H9 (cell line): Measurements from ENCODE around the gene KIRREL3. TPM values are rescaled to one million over a fixed set of nuclear protein-coding genes. Genes with fewer than 3 reads are reported as not detected.

Experiments
- DNase-seq: peaks from one replicate; pipeline ENCODE4 v3.0.0-alpha.2; 2017
- H2AFZ ChIP-seq: one replicate; pipeline ENCODE4 v1.6.1; 2013; ENCODE audit warnings: mild to moderate bottlenecking, low read length, control low read depth, moderate library complexity
- H2AK5ac ChIP-seq: 2 replicates; pipeline ENCODE4 v1.6.1; 2013; ENCODE audit warnings: low read length, control low read depth, mixed read lengths; ENCODE audit not compliant: insufficient read length
- H2BK120ac ChIP-seq: one replicate; pipeline ENCODE4 v1.6.1; 2013; ENCODE audit warnings: low read depth, mild to moderate bottlenecking, low read length, control low read depth, inconsistent platforms; ENCODE audit not compliant: poor library complexity, severe bottlenecking
- H2BK12ac ChIP-seq: 2 replicates; pipeline ENCODE4 v1.6.1; 2013; ENCODE audit warnings: low read length, control low read depth, mixed read lengths, low read depth; ENCODE audit not compliant: insufficient read length
- H2BK15ac ChIP-seq: 2 replicates; pipeline ENCODE4 v1.6.1; 2013; ENCODE audit warnings: low read depth, low read length, control low read depth
- H2BK20ac ChIP-seq: one replicate; pipeline ENCODE4 v1.6.1; 2013; ENCODE audit warnings: low read depth, mild to moderate bottlenecking, low read length, control low read depth, inconsistent platforms; ENCODE audit not compliant: poor library complexity, severe bottlenecking
- H2BK5ac ChIP-seq: 2 replicates; pipeline ENCODE4 v1.6.1; 2013; ENCODE audit warnings: low read length, control low read depth, mixed read lengths; ENCODE audit not compliant: insufficient read length
- H3K14ac ChIP-seq: 2 replicates; pipeline ENCODE4 v1.6.1; 2013; ENCODE audit warnings: low read length, control low read depth; ENCODE audit not compliant: insufficient read depth
- H3K18ac ChIP-seq: 2 replicates; pipeline ENCODE4 v1.6.1; 2013; ENCODE audit warnings: low read depth, mild to moderate bottlenecking, mixed read lengths, low read length, control low read depth; ENCODE audit not compliant: insufficient read length
- H3K23ac ChIP-seq: 2 replicates; pipeline ENCODE4 v1.6.1; 2013; ENCODE audit warnings: low read length, control low read depth, mixed read lengths, low read depth; ENCODE audit not compliant: insufficient read length
- H3K23me2 ChIP-seq: 2 replicates; pipeline ENCODE4 v1.6.1; 2013; ENCODE audit warnings: low read depth, mild to moderate bottlenecking, mixed read lengths, low read length, control low read depth; ENCODE audit not compliant: insufficient read length, poor library complexity, severe bottlenecking
- H3K27ac ChIP-seq: 2 replicates; pipeline ENCODE4 v1.5.1; 2013; ENCODE audit warnings: low read length, control low read depth, mixed read lengths, low read depth; ENCODE audit not compliant: insufficient read length
- H3K27me3 ChIP-seq: 2 replicates; pipeline ENCODE4 v1.6.1; 2013; ENCODE audit warnings: low read length, control low read depth, inconsistent platforms; ENCODE audit not compliant: insufficient read depth
- H3K4ac ChIP-seq: 2 replicates; pipeline ENCODE4 v1.6.1; 2013; ENCODE audit warnings: low read depth, mild to moderate bottlenecking, control low read depth, inconsistent platforms, low read length, moderate library complexity
- H3K4me1 ChIP-seq: 2 replicates; pipeline ENCODE4 v1.6.1; 2013; ENCODE audit warnings: low read length, control low read depth, inconsistent platforms; ENCODE audit not compliant: insufficient read depth
- H3K4me2 ChIP-seq: 2 replicates; pipeline ENCODE4 v1.6.1; 2013; ENCODE audit warnings: low read length, control low read depth, mixed read lengths; ENCODE audit not compliant: insufficient read length, insufficient read depth
- H3K56ac ChIP-seq: 2 replicates; pipeline ENCODE4 v1.6.1; 2013; ENCODE audit warnings: low read depth, mild to moderate bottlenecking, mixed read lengths, low read length, control low read depth; ENCODE audit not compliant: insufficient read length
- H3K79me1 ChIP-seq: 2 replicates; pipeline ENCODE4 v1.6.1; 2013; ENCODE audit warnings: low read depth, mild to moderate bottlenecking, moderate library complexity, low read length, control low read depth, inconsistent platforms; ENCODE audit not compliant: insufficient read depth, poor library complexity, severe bottlenecking
- H3K79me2 ChIP-seq: 2 replicates; pipeline ENCODE4 v1.6.1; 2013; ENCODE audit warnings: low read length, control low read depth, inconsistent platforms; ENCODE audit not compliant: insufficient read depth
- H3K9ac ChIP-seq: 2 replicates; pipeline ENCODE4 v1.6.1; 2013; ENCODE audit warnings: low read length, control low read depth, mixed read lengths; ENCODE audit not compliant: insufficient read length; ENCODE audit errors: extremely low read depth
- H3K9me3 ChIP-seq: one replicate; pipeline ENCODE4 v1.6.1; 2013; ENCODE audit warnings: low read depth, low read length, inconsistent platforms; ENCODE audit not compliant: control insufficient read depth
- H3T11ph ChIP-seq: one replicate; pipeline ENCODE4 v1.6.1; 2013; ENCODE audit warnings: mild to moderate bottlenecking, low read length, control low read depth, inconsistent platforms
- H4K20me1 ChIP-seq: one replicate; pipeline ENCODE4 v1.6.1; 2013; ENCODE audit not compliant: control insufficient read depth, insufficient read length, insufficient read depth
- H4K5ac ChIP-seq: 2 replicates; pipeline ENCODE4 v1.6.1; 2013; ENCODE audit warnings: low read depth, mild to moderate bottlenecking, mixed read lengths, low read length, control low read depth; ENCODE audit not compliant: insufficient read length
- H4K8ac ChIP-seq: replicated peaks from 2 replicates; pipeline ENCODE4 v1.6.1; 2013; ENCODE audit warnings: low read length, control low read depth, mixed read lengths, low read depth; ENCODE audit not compliant: insufficient read length
- H4K91ac ChIP-seq: 2 replicates; pipeline ENCODE4 v1.6.1; 2013; ENCODE audit warnings: low read depth, mild to moderate bottlenecking, moderate library complexity, mixed read lengths, low read length, control low read depth; ENCODE audit not compliant: insufficient read length
- H3K27ac Mint-ChIP-seq, 3 experiments: 2 replicates in 2 of 3; 3 replicates in 1 of 3; pipeline ENCODE4 v1.8.0; 2020 to 2021; ENCODE audit warnings: mixed read lengths in 3 of 3, mild to moderate bottlenecking in 1 of 3, moderate library complexity in 1 of 3
- H3K27me3 Mint-ChIP-seq: 2 replicates; pipeline ENCODE4 v1.8.0; 2021; ENCODE audit warnings: low read depth, mild to moderate bottlenecking, moderate library complexity, mixed read lengths
- H3K36me3 Mint-ChIP-seq, 3 experiments: 2 replicates in 2 of 3; 3 replicates in 1 of 3; pipeline ENCODE4 v1.8.0; 2020 to 2021; ENCODE audit warnings: low read depth in 3 of 3, mixed read lengths in 3 of 3; ENCODE audit not compliant: insufficient read depth in 1 of 3
- H3K4me1 Mint-ChIP-seq, 2 experiments: 2 replicates each; pipeline ENCODE4 v1.8.0; 2020; ENCODE audit warnings: mixed read lengths in 2 of 2
- H3K4me3 Mint-ChIP-seq, 2 experiments: 2 replicates in 1 of 2; 3 replicates in 1 of 2; pipeline ENCODE4 v1.8.0; 2020 to 2021; ENCODE audit warnings: mild to moderate bottlenecking in 2 of 2, mixed read lengths in 2 of 2, moderate library complexity in 1 of 2
- H3K9me3 Mint-ChIP-seq, 2 experiments: 2 replicates in 1 of 2; 3 replicates in 1 of 2; pipeline ENCODE4 v1.8.0; 2020; ENCODE audit warnings: mild to moderate bottlenecking in 2 of 2, mixed read lengths in 2 of 2, moderate library complexity in 1 of 2
- CTCF ChIP-seq: fragments of 200-600 bp; sonication (generic); conservative IDR thresholded peaks from 3 replicates; pipeline ENCODE4 v1.8.0; 2021; ENCODE audit warnings: antibody characterized with exemption, mild to moderate bottlenecking
- WGBS: extraction: QIAGEN DNeasy Blood & Tissue Kit; methylation state at CpG from one replicate; pipeline ENCODE4 v1.1.7; 2013; ENCODE audit warnings: missing lambda C conversion rate, low lambda C conversion rate, mixed read lengths; ENCODE audit not compliant: insufficient read length; ENCODE audit errors: extremely low coverage; 5-methylcytosine and 5-hydroxymethylcytosine counted together
- total RNA-seq: library from RNA; stranded (reverse); gene quantifications from 2 replicates; pipeline ENCODE4 v1.2.1, GENCODE V29; 2021

KIRREL3 gene
- total RNA-seq, 1 experiment from 2014 or later = 0.17 TPM

- Histone ChIP-seq H2AK5ac (no peak overlapping the region), H3T11ph (no peak overlapping the region), H3K9me3 (no peaks in the 10 kb centered on the region), H3K18ac (no peak overlapping the region), H3K79me1 (no peaks in the 10 kb centered on the region), H2BK5ac (no peak overlapping the region), H3K14ac (no peak overlapping the region), H3K27me3 (no peaks in the 10 kb centered on the region), H3K4me1 (peaks cover 4% of the 10 kb centered on the region; the same call in 1 of the 2 replicates), H3K79me2 (no peaks in the 10 kb centered on the region), H3K27ac (no peak overlapping the region), H3K56ac (no peak overlapping the region), H4K5ac (no peak overlapping the region), H3K23me2 (no peaks in the 10 kb centered on the region), H2BK120ac (no peak overlapping the region), H2AFZ (no peak overlapping the region), H3K23ac (no peak overlapping the region), H3K4me2 (no peak overlapping the region), H2BK20ac (no peak overlapping the region), H2BK12ac (no peak overlapping the region), H3K9ac (no peak overlapping the region), H4K20me1 (no peaks in the 10 kb centered on the region), H3K4ac (no peak overlapping the region), H4K8ac (no peak overlapping the region), H2BK15ac (no peak overlapping the region), H4K91ac (no peak overlapping the region)
- TF ChIP-seq CTCF = no peak
- no CpG with 5 or more reads among the region's 11 CpGs for WGBS
- Mint-ChIP-seq H3K9me3 (no peaks in the 10 kb centered on the region), H3K27ac (no peak overlapping the region; a peak in 1 of 7 replicates), H3K4me1 (peaks cover 5 to 13% of the 10 kb centered on the region in 2 experiments), H3K4me3 (no peak overlapping the region), H3K36me3 (no peaks in the 10 kb centered on the region), H3K27me3 (peaks cover 13% of the 10 kb centered on the region)
- peak; percentile 47 for DNase-seq
Measured at GRCh38 chr11:126581871-126582648, 418.5 kb downstream of the KIRREL3 start.
